Neural progenitor cell (in vitro differentiated cells): ENCODE results near the gene PITPNM3.

Experiments
- EZH2 ChIP-seq: fragments of 200-600 bp; sonication (generic); IDR thresholded peaks from 2 replicates; pipeline ENCODE4 v1.6.1; 2017; ENCODE audit warnings: antibody characterized with exemption, mild to moderate bottlenecking, moderate library complexity
- EZH2phosphoT487 ChIP-seq: fragments of 200-600 bp; sonication (generic); IDR thresholded peaks from 2 replicates; pipeline ENCODE4 v1.6.1; 2017; ENCODE audit warnings: antibody characterized with exemption
- TF ChIP-seq, protein P1 (sequence below): fragments of 200-600 bp; sonication (generic); IDR thresholded peaks from 2 replicates; pipeline ENCODE4 v1.5.1; 2017; ENCODE audit warnings: antibody characterized with exemption, mild to moderate bottlenecking

DNA sequence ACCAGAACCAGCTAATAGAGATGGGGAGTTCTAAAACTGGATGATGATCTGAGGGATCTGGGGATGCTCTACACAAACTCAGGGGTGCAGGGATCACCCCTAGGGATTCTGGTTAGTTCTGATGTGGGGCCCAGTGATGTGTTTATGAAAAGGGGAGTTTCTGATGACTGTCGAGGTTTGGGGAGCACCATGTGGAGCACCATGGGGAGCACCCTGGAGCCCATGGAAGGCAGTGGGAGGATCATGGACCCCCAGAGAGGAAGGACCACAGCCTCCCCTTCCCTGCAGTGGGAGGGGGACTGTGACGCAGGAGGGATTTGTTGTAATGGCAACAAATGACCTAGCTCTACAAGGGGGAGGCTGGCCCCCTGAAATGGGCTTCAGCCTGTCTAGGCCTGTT, 93.7 kb downstream of the PITPNM3 start:
- TF ChIP-seq, protein P1, sequence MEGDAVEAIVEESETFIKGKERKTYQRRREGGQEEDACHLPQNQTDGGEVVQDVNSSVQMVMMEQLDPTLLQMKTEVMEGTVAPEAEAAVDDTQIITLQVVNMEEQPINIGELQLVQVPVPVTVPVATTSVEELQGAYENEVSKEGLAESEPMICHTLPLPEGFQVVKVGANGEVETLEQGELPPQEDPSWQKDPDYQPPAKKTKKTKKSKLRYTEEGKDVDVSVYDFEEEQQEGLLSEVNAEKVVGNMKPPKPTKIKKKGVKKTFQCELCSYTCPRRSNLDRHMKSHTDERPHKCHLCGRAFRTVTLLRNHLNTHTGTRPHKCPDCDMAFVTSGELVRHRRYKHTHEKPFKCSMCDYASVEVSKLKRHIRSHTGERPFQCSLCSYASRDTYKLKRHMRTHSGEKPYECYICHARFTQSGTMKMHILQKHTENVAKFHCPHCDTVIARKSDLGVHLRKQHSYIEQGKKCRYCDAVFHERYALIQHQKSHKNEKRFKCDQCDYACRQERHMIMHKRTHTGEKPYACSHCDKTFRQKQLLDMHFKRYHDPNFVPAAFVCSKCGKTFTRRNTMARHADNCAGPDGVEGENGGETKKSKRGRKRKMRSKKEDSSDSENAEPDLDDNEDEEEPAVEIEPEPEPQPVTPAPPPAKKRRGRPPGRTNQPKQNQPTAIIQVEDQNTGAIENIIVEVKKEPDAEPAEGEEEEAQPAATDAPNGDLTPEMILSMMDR, result no peak
- no peak for TF ChIP-seq EZH2
- no peak for TF ChIP-seq EZH2phosphoT487
